SK-N-SH treated with all-trans-retinoic acid at 6 μM for 48 hours (cell line): Measurements from ENCODE around the gene MAD2L2.

Experiments
- ATAC-seq: fragments of 200-7000 bp; cut with Tn5 transposase; 3 replicates; pipeline ENCODE4 v1.9.1; 2020; ENCODE audit warnings: mild to moderate bottlenecking, moderate library complexity
- ARNTL ChIP-seq: fragments of 450-650 bp; formaldehyde crosslinking; IDR thresholded peaks from 2 replicates; pipeline ENCODE4 v1.5.0; 2020; ENCODE audit warnings: low read depth, mild to moderate bottlenecking, moderate library complexity, borderline replicate concordance
- BACH2 ChIP-seq: fragments of 250-450 bp; sonication (Bioruptor Pico); IDR thresholded peaks from 2 replicates; pipeline ENCODE4 v1.9.0; 2021; ENCODE audit warnings: mild to moderate bottlenecking, borderline replicate concordance
- CREB5 ChIP-seq: fragments of 250-450 bp; sonication (Bioruptor Pico); IDR thresholded peaks from 2 replicates; pipeline ENCODE4 v1.5.1; 2020; ENCODE audit warnings: low read depth, mild to moderate bottlenecking, moderate library complexity
- CSDC2 ChIP-seq: fragments of 250-450 bp; sonication (Bioruptor Pico); IDR thresholded peaks from 2 replicates; pipeline ENCODE4 v1.5.0; 2020; ENCODE audit warnings: mild to moderate bottlenecking, moderate library complexity
- CSRNP3 ChIP-seq: fragments of 250-450 bp; sonication (Bioruptor Pico); IDR thresholded peaks from 2 replicates; pipeline ENCODE4 v1.5.1; 2021; ENCODE audit warnings: mild to moderate bottlenecking, moderate library complexity
- ESRRG ChIP-seq: fragments of 250-450 bp; sonication (Bioruptor Pico); IDR thresholded peaks from 2 replicates; pipeline ENCODE4 v1.6.1; 2021; ENCODE audit warnings: mild to moderate bottlenecking
- GLIS3 ChIP-seq: fragments of 250-450 bp; sonication (Bioruptor Pico); IDR thresholded peaks from 2 replicates; pipeline ENCODE4 v1.5.0; 2020; ENCODE audit warnings: mild to moderate bottlenecking, moderate library complexity
- ISL1 ChIP-seq: fragments of 250-450 bp; sonication (Bioruptor Pico); IDR thresholded peaks from 2 replicates; pipeline ENCODE4 v2.1.2; 2022; ENCODE audit warnings: mild to moderate bottlenecking, moderate library complexity
- OSR1 ChIP-seq: fragments of 250-450 bp; sonication (Bioruptor Pico); IDR thresholded peaks from 2 replicates; pipeline ENCODE4 v1.8.0; 2022; ENCODE audit warnings: moderate library complexity, mild to moderate bottlenecking, inconsistent platforms
- PATZ1 ChIP-seq: fragments of 250-450 bp; sonication (Bioruptor Pico); IDR thresholded peaks from 2 replicates; pipeline ENCODE4 v1.8.0; 2020; ENCODE audit warnings: mild to moderate bottlenecking, moderate library complexity, borderline replicate concordance
- POU6F1 ChIP-seq: fragments of 250-450 bp; sonication (Bioruptor Pico); IDR thresholded peaks from 2 replicates; pipeline ENCODE4 v1.8.0; 2021; ENCODE audit warnings: low read depth, mild to moderate bottlenecking, moderate library complexity, borderline replicate concordance
- PPARA ChIP-seq: fragments of 250-450 bp; sonication (Bioruptor Pico); IDR thresholded peaks from 2 replicates; pipeline ENCODE4 v1.5.0; 2020; ENCODE audit warnings: mild to moderate bottlenecking, borderline replicate concordance
- RARB ChIP-seq: fragments of 250-450 bp; sonication (Bioruptor Pico); IDR thresholded peaks from 2 replicates; pipeline ENCODE4 v1.8.0; 2021; ENCODE audit warnings: mild to moderate bottlenecking, moderate library complexity
- SNAI2 ChIP-seq: fragments of 250-450 bp; sonication (Bioruptor Pico); IDR thresholded peaks from 2 replicates; pipeline ENCODE4 v1.5.0; 2020; ENCODE audit warnings: mild to moderate bottlenecking, moderate library complexity
- TCF4 ChIP-seq: fragments of 250-450 bp; sonication (Bioruptor Pico); IDR thresholded peaks from 2 replicates; pipeline ENCODE4 v1.8.0; 2021; ENCODE audit warnings: mild to moderate bottlenecking, moderate library complexity, borderline replicate concordance
- TOX ChIP-seq: fragments of 250-450 bp; sonication (Bioruptor Pico); IDR thresholded peaks from 2 replicates; pipeline ENCODE4 v1.8.0; 2021; ENCODE audit warnings: mild to moderate bottlenecking, moderate library complexity, borderline replicate concordance
- ZC3H10 ChIP-seq: fragments of 250-450 bp; sonication (Bioruptor Pico); IDR thresholded peaks from 2 replicates; pipeline ENCODE4 v1.5.1; 2021; ENCODE audit warnings: mild to moderate bottlenecking, moderate library complexity
- ZFP30 ChIP-seq: fragments of 450-650 bp; formaldehyde crosslinking; IDR thresholded peaks from 2 replicates; pipeline ENCODE4 v1.5.0; 2022; ENCODE audit warnings: mild to moderate bottlenecking, moderate library complexity
- ZNF565 ChIP-seq: fragments of 450-650 bp; formaldehyde crosslinking; conservative IDR thresholded peaks from 2 replicates; pipeline ENCODE4 v1.5.0; 2020; ENCODE audit warnings: low read depth, mild to moderate bottlenecking, moderate library complexity
- ZNF70 ChIP-seq: fragments of 450-650 bp; formaldehyde crosslinking; IDR thresholded peaks from 2 replicates; pipeline ENCODE4 v1.5.0; 2020; ENCODE audit warnings: mild to moderate bottlenecking, moderate library complexity
- ZNF8 ChIP-seq: fragments of 450-650 bp; formaldehyde crosslinking; IDR thresholded peaks from 2 replicates; pipeline ENCODE4 v1.5.0; 2020; ENCODE audit warnings: mild to moderate bottlenecking, moderate library complexity

MAD2L2 gene

GRCh38 chr1:11711490-11711889 is 30.5 kb upstream of the MAD2L2 start:
- TF ChIP-seq OSR1 (CRISPR knock-in tag) = no peak
- TF ChIP-seq RARB = no peak
- TF ChIP-seq CSRNP3 (CRISPR knock-in tag) = no peak
- TF ChIP-seq CREB5 (CRISPR knock-in tag) = no peak
- no peak for TF ChIP-seq ARNTL (CRISPR knock-in tag)
- no peak for TF ChIP-seq PPARA (CRISPR knock-in tag)
- TF ChIP-seq ZNF565 = no peak
- no peak for TF ChIP-seq SNAI2 (CRISPR knock-in tag)
- TF ChIP-seq ZC3H10 (CRISPR knock-in tag) = no peak
- no peak for TF ChIP-seq ESRRG (CRISPR knock-in tag)
- no peak for TF ChIP-seq TCF4 (CRISPR knock-in tag)
- no peak for TF ChIP-seq GLIS3 (CRISPR knock-in tag)
- no peak for TF ChIP-seq CSDC2
- TF ChIP-seq ZNF8 = no peak
- TF ChIP-seq ZNF70 = no peak
- TF ChIP-seq TOX (CRISPR knock-in tag) = no peak
- no peak for TF ChIP-seq ISL1 (CRISPR knock-in tag)
- TF ChIP-seq PATZ1 (CRISPR knock-in tag) = no peak
- no peak for ATAC-seq

- no peak for ATAC-seq
- TF ChIP-seq GLIS3 (CRISPR knock-in tag) (no peak), CREB5 (CRISPR knock-in tag) (no peak), ZNF565 (no peak), POU6F1 (CRISPR knock-in tag) (no peak), CSDC2 (no peak), ISL1 (CRISPR knock-in tag) (no peak), RARB (no peak), ARNTL (CRISPR knock-in tag) (no peak), BACH2 (no peak), ZNF70 (no peak), ZC3H10 (CRISPR knock-in tag) (no peak), ESRRG (CRISPR knock-in tag) (no peak), TCF4 (CRISPR knock-in tag) (no peak), OSR1 (CRISPR knock-in tag) (no peak)
These were observed 27.8 kb upstream of the MAD2L2 start for GRCh38 chr1:11708554-11709350.

GRCh38 chr1:11707621-11708276 is 26.8 kb upstream of the MAD2L2 start:
- no peak for ATAC-seq
- TF ChIP-seq CSRNP3 (CRISPR knock-in tag) (no peak), ZNF8 (no peak), RARB (no peak), TCF4 (CRISPR knock-in tag) (no peak), ZNF70 (no peak), ISL1 (CRISPR knock-in tag) (no peak), ZNF565 (no peak), SNAI2 (CRISPR knock-in tag) (no peak), ZFP30 (CRISPR knock-in tag) (no peak), GLIS3 (CRISPR knock-in tag) (no peak), PPARA (CRISPR knock-in tag) (no peak), ESRRG (CRISPR knock-in tag) (no peak), CSDC2 (no peak), POU6F1 (CRISPR knock-in tag) (no peak)
